ENCODE measurements around the gene SCN5A. TPM values are rescaled to one million over a fixed set of nuclear protein-coding genes. Genes with fewer than 3 reads are reported as not detected.
A peak's percentile ranks its signal among the peaks of the same experiment; 100 is the strongest.

The SCN5A gene
- total RNA-seq, 1 donor from 2014 or later, result 0.58 TPM

GRCh38 chr3:38579551-38580449 lies 69.7 kb downstream of the SCN5A start:
- peak; percentile 57 for DNase-seq (ENCODE audit: low spot score)

- DNase-seq (ENCODE audit: low spot score), result peak; percentile 80
Observed at GRCh38 chr3:38579141-38579540, 70.3 kb downstream of the SCN5A start.

DNA sequence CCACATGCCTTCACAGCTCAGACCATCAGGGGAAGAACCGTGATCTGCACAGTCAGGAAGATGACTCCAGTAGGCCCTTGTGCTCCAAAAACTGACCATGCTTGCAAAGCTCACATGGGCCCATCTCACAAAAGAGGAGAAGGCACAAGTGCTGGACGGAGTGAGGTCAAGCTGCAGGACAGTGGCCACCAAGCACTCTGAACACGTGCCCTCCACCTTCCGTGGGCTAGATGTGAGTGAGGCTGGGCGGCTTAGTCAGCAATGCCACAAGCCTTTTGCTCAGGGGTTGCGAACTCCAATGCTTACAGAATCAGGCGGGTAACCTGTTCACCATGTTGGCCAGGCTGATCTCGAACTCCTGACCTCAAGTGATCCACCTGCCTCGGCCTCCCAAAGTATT lies 70.9 kb downstream of the SCN5A start:
- DNase-seq (ENCODE audit: low spot score), result peak; percentile 51

GRCh38 chr3:38578081-38578475 lies 71.4 kb downstream of the SCN5A start:
- DNase-seq (ENCODE audit: low spot score), result no peak

DNA sequence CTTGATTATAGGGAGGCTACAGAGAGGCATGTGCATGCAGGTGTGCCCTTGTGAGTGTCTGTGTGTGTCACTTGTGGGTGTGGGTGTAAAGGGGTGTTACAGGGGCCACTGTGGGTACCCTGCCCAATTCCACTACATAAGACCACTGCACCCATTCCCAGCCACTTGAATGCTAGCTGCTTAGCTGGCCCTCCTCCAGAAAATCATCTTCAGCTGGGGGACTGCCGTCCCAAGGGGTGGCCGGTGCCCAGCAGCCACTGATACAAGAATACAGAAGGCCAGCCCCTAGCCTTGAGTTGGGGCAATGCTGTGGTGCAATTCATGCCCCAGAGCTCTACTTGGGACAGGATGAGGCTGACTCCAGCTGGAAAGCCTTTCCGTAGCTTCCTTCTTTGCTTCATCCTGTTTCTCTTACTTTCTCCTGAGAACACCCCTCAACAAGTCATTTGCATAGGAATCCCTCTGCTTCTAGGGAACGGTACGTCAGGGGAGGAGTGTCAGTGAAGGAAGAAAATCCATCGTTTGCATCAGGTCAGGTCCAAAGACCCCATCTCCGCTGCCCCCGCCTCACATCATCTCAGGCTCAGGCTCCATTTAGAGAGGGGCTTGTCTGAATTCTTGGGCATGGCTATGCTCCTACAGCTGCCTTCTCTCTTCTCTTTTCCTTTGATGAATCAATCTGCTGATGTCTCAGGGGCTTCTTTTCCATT lies 72.0 kb downstream of the SCN5A start:
- DNase-seq (ENCODE audit: low spot score), result peak; percentile 71

DNA sequence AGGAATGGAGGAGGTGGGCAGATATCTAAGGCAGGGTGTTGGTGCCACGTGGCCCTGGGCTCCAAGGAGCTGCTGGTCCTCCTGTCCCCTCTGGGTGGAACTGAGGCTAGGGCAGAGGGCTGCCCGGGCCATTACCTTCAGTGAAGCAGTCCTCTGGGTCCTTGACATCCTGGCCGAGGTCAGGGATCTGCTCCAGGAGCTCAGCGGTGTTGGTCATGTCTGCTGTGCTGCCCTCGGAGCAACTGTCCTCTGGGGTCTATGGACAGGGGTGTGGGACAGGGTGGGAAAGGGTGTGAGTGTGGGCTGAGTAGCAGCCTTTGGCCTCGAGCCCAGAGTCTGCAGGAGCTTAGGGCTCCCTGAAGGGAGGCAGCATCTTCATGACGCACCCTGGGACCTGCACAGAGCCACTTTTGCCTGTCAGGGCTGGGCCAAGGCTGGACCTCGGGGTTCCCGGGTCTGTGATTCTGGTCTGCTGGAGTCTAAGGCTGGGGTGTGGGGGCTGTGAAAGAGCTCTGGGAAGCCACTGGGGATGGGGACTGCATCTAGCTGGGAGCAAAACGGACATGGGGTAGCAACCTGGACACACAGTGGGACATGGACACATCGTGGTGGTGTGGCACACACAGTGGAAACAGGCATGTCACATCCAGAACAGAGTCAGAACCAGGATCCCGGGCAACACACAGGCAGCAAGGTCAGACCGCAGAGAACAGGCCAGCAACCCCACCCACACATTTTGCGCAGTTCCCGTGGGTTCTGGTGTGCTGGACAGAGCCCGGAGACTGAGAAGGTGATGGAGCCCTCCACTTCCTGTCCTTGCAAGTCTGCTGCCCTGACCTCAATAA lies 72.7 kb downstream of the SCN5A start:
- DNase-seq (ENCODE audit: low spot score), result peak; percentile 87

DNA sequence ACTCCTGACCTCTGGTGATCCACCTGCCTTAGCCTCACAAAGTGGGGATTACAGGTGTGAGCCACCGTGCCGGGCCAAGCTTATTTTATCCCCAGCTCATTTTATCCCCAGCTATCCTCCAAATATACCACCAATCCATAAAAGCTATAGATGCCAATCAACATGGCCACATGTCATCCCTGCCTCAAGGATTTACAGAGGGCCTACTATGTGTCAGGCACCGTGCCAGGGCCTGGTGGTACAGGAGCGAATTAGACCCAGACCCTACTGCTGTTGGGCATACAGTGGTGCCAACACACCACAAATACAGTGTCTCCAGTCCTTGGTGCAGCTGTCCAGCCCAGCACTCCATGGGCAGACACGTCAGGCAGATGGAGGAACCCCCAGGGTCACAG lies 73.4 kb downstream of the SCN5A start:
- DNase-seq (ENCODE audit: low spot score), result peak; percentile 11

DNA sequence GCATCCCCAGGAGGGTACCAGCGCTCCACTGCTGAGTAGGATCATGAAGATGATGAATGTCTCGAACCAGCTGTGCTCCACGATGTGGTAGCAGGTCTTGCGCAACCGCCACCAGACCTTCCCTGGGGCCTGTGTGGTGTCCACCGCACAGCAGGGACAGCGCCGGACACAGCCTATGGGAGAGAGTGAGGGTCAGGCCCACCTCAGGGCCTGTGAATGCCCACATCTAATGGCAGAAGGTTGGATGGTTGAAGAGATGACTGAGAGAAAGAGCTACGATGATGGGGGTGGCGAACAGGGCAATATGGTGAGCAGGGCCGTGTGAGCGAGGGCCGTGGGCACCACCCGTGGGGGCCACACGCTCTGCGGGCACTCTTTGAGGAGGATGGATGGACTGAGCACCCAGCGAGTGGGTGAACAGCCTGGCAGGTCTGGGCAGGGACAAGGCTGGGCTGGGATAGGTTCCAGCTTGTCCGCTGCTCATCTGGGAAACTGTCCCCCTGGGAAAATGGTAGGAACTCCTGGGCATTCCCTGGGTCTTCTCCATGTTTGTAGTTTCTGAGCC lies 74.1 kb downstream of the SCN5A start:
- peak; percentile 60 for DNase-seq (ENCODE audit: low spot score)

DNA sequence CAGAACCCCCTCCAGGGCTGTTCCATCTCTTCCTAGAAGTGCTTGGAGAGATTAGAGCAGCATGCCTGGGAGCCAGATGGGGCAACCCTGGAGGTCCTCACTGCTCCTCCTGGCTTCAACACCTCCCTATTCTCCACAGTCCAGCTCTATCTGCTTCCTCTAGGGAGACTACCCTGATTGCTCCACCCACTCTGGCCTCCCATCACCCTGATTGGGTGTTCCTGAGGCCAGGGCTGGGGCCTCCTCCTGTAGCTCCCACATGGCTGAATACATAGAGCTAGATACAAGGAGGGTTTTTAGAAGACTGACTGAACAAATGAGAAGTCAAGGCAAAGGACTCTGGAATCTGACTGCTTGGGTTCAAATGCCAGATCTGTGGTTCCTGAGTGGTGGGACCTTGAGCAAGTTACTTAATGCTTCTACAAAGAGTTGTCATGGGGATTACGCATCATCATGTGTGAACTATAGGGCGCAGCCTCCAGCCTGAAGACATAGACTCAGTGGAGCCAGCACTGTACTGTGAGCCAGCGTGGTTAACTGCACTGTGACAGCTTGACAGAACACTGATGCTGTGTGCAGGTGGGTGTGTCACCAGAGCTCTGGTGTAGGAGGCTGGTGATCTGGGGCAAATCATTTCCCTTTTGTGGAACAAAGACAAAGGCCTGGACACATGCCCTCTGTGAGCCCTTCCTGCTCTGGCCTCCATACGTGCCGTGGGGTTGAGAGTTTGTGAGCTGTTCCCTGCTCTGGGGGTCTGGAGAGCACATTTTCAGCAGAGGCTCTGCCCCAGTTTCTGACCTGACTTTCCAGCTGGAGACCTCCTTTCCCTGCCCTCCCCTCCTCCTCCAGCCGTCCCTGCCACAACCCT lies 74.8 kb downstream of the SCN5A start:
- peak; percentile 18 for DNase-seq (ENCODE audit: low spot score)

DNA sequence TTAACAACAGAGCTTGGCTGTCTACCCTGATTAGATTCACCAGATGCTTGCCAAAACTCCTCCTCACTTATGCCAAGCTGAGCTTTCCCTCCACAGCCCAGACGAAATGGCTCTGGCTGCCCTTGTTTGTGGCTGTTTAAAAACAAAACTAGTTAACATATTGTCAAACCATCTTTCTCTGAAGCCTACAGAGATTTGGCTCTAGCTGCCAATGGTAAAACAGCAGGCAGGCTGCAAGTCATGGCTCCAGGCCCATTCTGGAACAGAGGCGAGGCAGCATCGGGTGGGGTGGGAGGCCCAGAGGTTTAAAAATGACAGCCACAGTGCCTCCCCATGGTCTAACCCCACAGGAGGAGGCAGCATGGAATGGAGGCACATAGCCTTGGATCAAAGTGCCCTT lies 75.9 kb downstream of the SCN5A start:
- peak; percentile 72 for DNase-seq (ENCODE audit: low spot score)

DNA sequence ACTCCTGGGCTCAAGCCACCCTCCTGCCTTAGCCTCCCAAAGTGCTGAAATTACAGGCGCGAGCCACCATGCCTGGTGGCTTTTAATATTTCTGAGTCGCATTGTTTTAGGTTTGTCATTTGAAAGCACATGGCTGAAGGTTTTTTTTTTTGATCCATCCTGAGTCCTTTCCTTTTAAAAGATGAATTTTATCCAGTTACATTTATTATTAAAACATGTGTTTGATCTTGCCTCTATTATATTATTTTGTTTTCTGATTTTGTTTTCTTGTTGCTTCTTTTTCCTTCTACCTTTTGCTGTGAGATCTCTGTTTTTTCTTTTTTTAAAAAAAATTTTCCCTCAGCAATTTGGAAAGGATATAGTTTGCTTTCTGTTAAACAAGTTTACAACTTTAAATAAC lies 76.4 kb downstream of the SCN5A start:
- DNase-seq (ENCODE audit: low spot score), result no peak

GRCh38 chr3:38567498-38567897 lies 82.0 kb downstream of the SCN5A start:
- DNase-seq (ENCODE audit: low spot score), result peak; percentile 20

GRCh38 chr3:38566794-38567193 lies 82.7 kb downstream of the SCN5A start:
- peak; percentile 41 for DNase-seq (ENCODE audit: low spot score)

GRCh38 chr3:38566215-38566528 lies 83.3 kb downstream of the SCN5A start:
- peak; percentile 55 for DNase-seq (ENCODE audit: low spot score)

DNA sequence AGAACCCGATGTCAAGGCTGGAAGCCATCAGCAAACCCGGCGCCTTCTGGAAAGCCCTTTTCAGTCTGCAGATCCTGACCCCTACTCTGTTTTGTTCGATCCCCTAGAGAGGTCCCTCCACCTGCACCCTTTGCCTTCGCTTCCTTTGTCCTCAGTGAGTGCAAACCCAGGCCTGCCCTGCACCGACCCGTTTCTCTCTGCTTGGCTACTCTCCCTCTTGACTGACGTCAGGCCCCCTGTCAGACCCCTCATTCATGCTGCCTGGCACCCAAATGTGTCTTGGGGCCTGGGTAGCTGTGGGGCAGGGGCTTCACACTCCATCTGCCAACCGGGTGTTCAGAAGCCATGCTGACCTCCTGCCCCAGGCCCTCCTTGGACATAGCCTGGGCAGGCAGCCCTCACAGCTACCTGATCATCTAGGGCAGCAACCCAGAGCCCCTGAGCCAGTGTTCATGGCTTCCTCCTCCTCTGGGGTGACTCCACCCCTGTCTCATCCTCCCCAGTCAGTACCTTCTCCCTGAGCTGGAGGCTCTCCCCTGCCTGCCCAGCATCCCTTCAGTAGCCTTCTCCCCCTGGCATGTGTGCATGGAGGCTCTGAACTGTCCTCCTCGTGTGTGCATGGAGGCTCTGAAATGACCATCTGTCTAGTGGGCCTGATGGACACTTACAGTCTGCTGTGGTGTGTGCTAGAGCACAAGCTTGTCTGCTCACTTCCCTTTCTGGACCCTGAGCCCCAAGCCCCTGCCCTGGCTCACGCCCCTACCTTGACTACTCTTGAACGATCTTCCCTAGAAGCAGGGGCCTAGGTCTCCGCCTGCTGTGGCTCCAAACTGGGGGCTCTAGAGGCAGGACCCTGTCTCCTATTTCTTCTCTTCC lies 83.9 kb downstream of the SCN5A start:
- DNase-seq (ENCODE audit: low spot score), result peak; percentile 47

- peak; percentile 80 for DNase-seq (ENCODE audit: low spot score)
Observed at GRCh38 chr3:38564631-38565338, 84.7 kb downstream of the SCN5A start.

DNA sequence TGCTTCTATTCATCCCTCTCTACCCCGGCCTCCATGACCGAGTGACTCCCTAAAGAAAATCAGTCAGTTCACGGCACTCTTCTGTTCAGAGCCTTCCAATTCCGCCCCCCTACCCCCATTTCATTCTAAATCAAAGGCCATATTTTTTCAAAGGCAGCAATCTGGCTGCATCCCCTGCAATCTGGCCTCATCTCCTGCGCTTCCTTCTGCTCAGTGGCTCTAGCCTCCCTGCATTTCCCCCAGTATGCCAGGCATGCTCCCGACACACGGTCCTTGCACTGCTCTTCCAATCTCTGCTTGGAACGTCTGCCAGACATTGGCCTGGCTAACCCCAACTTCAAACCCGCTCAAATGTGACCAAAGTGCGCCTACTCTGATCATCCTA lies 85.6 kb downstream of the SCN5A start:
- no peak for DNase-seq (ENCODE audit: low spot score)

DNA sequence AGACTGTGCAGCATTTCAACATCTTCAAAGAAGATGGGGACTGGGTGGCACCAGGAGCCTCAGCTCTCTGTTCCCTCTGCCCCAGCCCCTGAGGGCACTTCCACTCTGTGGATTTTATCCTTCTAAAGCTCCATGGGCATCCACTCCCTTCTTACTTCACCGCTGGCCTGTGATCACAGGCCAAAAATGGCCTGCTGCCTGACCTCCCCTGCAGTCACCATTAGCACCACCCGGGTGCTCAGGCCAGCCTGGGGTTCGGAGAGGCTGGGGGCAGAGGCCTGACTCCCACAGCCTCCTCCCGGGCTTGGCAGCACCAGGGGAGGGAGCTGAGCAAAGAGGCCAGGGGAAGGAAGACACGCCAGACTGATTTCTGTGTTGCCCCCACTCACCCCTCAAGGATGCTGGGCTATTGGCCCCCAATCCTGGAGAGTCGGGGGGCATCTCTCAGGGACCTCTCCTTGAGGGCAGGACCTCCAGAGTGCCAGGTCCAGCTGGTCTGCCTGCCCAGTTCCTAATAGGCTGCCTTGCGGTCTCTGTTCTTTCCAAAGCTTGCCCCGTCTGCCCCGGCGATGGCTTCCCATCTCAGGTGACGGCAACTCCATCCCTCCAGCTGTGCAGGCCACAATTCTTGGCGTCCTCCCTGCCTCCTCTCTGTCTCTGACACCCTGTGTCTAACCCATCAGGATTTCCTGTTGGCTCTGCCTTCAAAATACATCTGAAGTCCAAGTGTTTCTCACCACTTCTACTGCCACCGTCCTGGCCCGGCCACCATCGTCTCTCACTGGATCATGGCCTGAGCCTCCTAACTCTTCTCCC lies 86.2 kb downstream of the SCN5A start:
- peak; percentile 79 for DNase-seq (ENCODE audit: low spot score)
